Calu3 (cell line): ENCODE results near the gene TRMO. TPM values are rescaled to one million over a fixed set of nuclear protein-coding genes. Genes with fewer than 3 reads are reported as not detected.

Experiments
- BruUV-seq: library from RNA; stranded (reverse); fragments of 400-500 nt; replicated peaks from 2 replicates; lab custom pipeline; 2021; lab: Mats Ljungman, UMichigan
- CTCF ChIA-PET: fragments of 300-600 bp; sonication (Branson Sonifier 250); formaldehyde crosslinking; loops from one replicate; lab custom pipeline; 2022; ENCODE audit warnings: antibody characterized with exemption; lab: Charles Lee
- DNase-seq: peaks from one replicate; pipeline ENCODE4 v3.0.0; 2022
- H3K27ac Mint-ChIP-seq: one replicate; pipeline ENCODE4 v1.8.0; 2022; ENCODE audit warnings: mixed read lengths; ENCODE audit not compliant: unreplicated experiment
- H3K27me3 Mint-ChIP-seq: one replicate; pipeline ENCODE4 v1.8.0; 2022; ENCODE audit warnings: mixed read lengths; ENCODE audit not compliant: unreplicated experiment
- H3K36me3 Mint-ChIP-seq: one replicate; pipeline ENCODE4 v1.8.0; 2022; ENCODE audit warnings: mild to moderate bottlenecking, moderate library complexity, mixed read lengths; ENCODE audit not compliant: insufficient read depth, unreplicated experiment
- H3K4me1 Mint-ChIP-seq: one replicate; pipeline ENCODE4 v1.8.0; 2022; ENCODE audit warnings: mild to moderate bottlenecking, low read depth, mixed read lengths; ENCODE audit not compliant: unreplicated experiment
- H3K4me3 Mint-ChIP-seq: one replicate; pipeline ENCODE4 v1.8.0; 2022; ENCODE audit warnings: mild to moderate bottlenecking, low read depth, moderate library complexity, mixed read lengths; ENCODE audit not compliant: unreplicated experiment
- H3K9me3 Mint-ChIP-seq: one replicate; pipeline ENCODE4 v1.8.0; 2022; ENCODE audit warnings: low read depth, mixed read lengths; ENCODE audit not compliant: unreplicated experiment
- CTCF ChIP-seq: fragments of 200-600 bp; IDR thresholded peaks from one replicate; pipeline ENCODE4 v1.8.0; 2022; ENCODE audit warnings: antibody characterized with exemption; ENCODE audit not compliant: unreplicated experiment
- intact Hi-C: fragments of 100-400 bp; cut with micrococcal nuclease; formaldehyde crosslinking; loops from one replicate; pipeline ENCODE4 v1.10.0; 2022; ENCODE audit not compliant: unreplicated experiment
- total RNA-seq: library from RNA; stranded (reverse); gene quantifications from 2 replicates; pipeline ENCODE4 v1.2.3, GENCODE V29; 2022

TRMO gene
- total RNA-seq, 1 experiment from 2014 or later: 4.8 TPM

- H3K4me3 Mint-ChIP-seq: no peak overlapping the region
- H3K27ac Mint-ChIP-seq: no peak overlapping the region
- no peaks in the 10 kb centered on the region for H3K27me3 Mint-ChIP-seq
- no peaks in the 10 kb centered on the region for H3K4me1 Mint-ChIP-seq
- H3K9me3 Mint-ChIP-seq: no peaks in the 10 kb centered on the region
- DNase-seq: no peak
- BruUV-seq: no TSS peak
- intact Hi-C loops: loop anchor here (5.0 kb wide), 1 partner anchor 206 kb away; the partner anchor contains the start of gene XPA
- TF ChIP-seq CTCF: no peak
- CTCF ChIA-PET: no interaction called here
- H3K36me3 Mint-ChIP-seq: no peaks in the 10 kb centered on the region
Measured at GRCh38 chr9:97903177-97903576, 19.1 kb downstream of the TRMO start.

GRCh38 chr9:97900738-97901565, 21.3 kb downstream of the TRMO start:
- peak; percentile 65 for TF ChIP-seq CTCF
- H3K36me3 Mint-ChIP-seq: no peaks in the 10 kb centered on the region
- H3K9me3 Mint-ChIP-seq: no peaks in the 10 kb centered on the region
- BruUV-seq: no TSS peak
- H3K4me1 Mint-ChIP-seq: no peaks in the 10 kb centered on the region
- intact Hi-C loops: loop anchor here (1.0 to 5.0 kb wide), 2 partner anchors 191 to 204 kb away; partner anchors contain the start of gene XPA
- CTCF ChIA-PET: interaction anchor here (0.7 to 1.8 kb wide), 7 partner anchors 11 to 268 kb away, joined by 3 to 7 read pairs (median 4); partner anchors contain the start of genes NCBP1, TSTD2 and XPA
- peak; percentile 34 for DNase-seq
- no peaks in the 10 kb centered on the region for H3K27me3 Mint-ChIP-seq
- no peak overlapping the region for H3K4me3 Mint-ChIP-seq
- H3K27ac Mint-ChIP-seq: no peak overlapping the region

GRCh38 chr9:97900103-97900737, 22.1 kb downstream of the TRMO start:
- Mint-ChIP-seq H3K4me1 (no peaks in the 10 kb centered on the region), H3K27ac (no peak overlapping the region), H3K9me3 (no peaks in the 10 kb centered on the region), H3K36me3 (no peaks in the 10 kb centered on the region), H3K4me3 (no peak overlapping the region), H3K27me3 (no peaks in the 10 kb centered on the region)
- DNase-seq: no peak
- no TSS peak for BruUV-seq
- intact Hi-C loops: loop anchor here (5.0 kb wide), 1 partner anchor 203 kb away; the partner anchor contains the start of gene XPA
- TF ChIP-seq CTCF: no peak
- CTCF ChIA-PET: interaction anchor here (0.7 to 1.8 kb wide), 7 partner anchors 10 to 267 kb away, joined by 3 to 7 read pairs (median 4); partner anchors contain the start of genes NCBP1, TSTD2 and XPA

GRCh38 chr9:97895695-97896332, 26.5 kb downstream of the TRMO start:
- no TSS peak for BruUV-seq
- Mint-ChIP-seq H3K9me3 (no peaks in the 10 kb centered on the region), H3K27ac (no peak overlapping the region), H3K36me3 (no peaks in the 10 kb centered on the region), H3K4me3 (no peak overlapping the region), H3K27me3 (no peaks in the 10 kb centered on the region), H3K4me1 (no peaks in the 10 kb centered on the region)
- intact Hi-C loops: no loop called here
- DNase-seq: no peak
- CTCF ChIA-PET: no interaction called here
- no peak for TF ChIP-seq CTCF
